GM23338 (cell line): ENCODE results near the gene CFAP65. TPM values are rescaled to one million over a fixed set of nuclear protein-coding genes. Genes with fewer than 3 reads are reported as not detected.

Source experiments
- ATAC-seq: fragments of 200-7000 bp; cut with Tn5 transposase; 3 replicates; pipeline ENCODE4 v1.9.1; 2020
- DNase-seq: peaks from one replicate; pipeline ENCODE4 v3.0.0-alpha.2; 2015; ENCODE audit warnings: low spot score
- H2AFZ ChIP-seq: fragments of 200-600 bp; sonication (generic); 2 replicates; pipeline ENCODE4 v1.8.0; 2016; ENCODE audit warnings: antibody characterized with exemption, mild to moderate bottlenecking, moderate library complexity
- H3F3A ChIP-seq: fragments of 200-600 bp; sonication (generic); replicated peaks from 2 replicates; pipeline ENCODE4 v1.8.0; 2017; ENCODE audit warnings: antibody characterized with exemption, mixed run types, low read depth
- H3K27ac ChIP-seq: fragments of 200-600 bp; sonication (generic); 2 replicates; pipeline ENCODE4 v1.6.1; 2016; ENCODE audit warnings: low read depth
- H3K27me3 ChIP-seq: fragments of 200-600 bp; sonication (generic); 2 replicates; pipeline ENCODE4 v1.8.0; 2016; ENCODE audit warnings: mild to moderate bottlenecking, mixed run types, moderate library complexity; ENCODE audit not compliant: insufficient read depth
- H3K36me3 ChIP-seq: fragments of 200-600 bp; sonication (generic); 2 replicates; pipeline ENCODE4 v1.8.0; 2016; ENCODE audit warnings: mild to moderate bottlenecking; ENCODE audit not compliant: insufficient read depth
- H3K4me1 ChIP-seq: fragments of 200-600 bp; sonication (generic); 2 replicates; pipeline ENCODE4 v1.8.0; 2016; ENCODE audit warnings: mild to moderate bottlenecking, moderate library complexity; ENCODE audit not compliant: insufficient read depth
- H3K4me2 ChIP-seq: fragments of 200-600 bp; sonication (generic); 2 replicates; pipeline ENCODE4 v1.7.1; 2017; ENCODE audit warnings: mixed run types
- H3K4me3 ChIP-seq: fragments of 200-600 bp; sonication (generic); 2 replicates; pipeline ENCODE4 v1.6.1; 2016; ENCODE audit warnings: mixed run types
- H3K79me2 ChIP-seq: fragments of 200-600 bp; sonication (generic); replicated peaks from 2 replicates; pipeline ENCODE4 v1.8.0; 2017; ENCODE audit warnings: mild to moderate bottlenecking; ENCODE audit not compliant: insufficient read depth
- H3K9me2 ChIP-seq: fragments of 200-600 bp; sonication (generic); 2 replicates; pipeline ENCODE4 v1.8.0; 2017; ENCODE audit not compliant: insufficient read depth
- H4K20me1 ChIP-seq: fragments of 200-600 bp; sonication (generic); replicated peaks from 2 replicates; pipeline ENCODE4 v1.8.0; 2017; ENCODE audit warnings: mild to moderate bottlenecking; ENCODE audit not compliant: insufficient read depth
- H3K27ac Mint-ChIP-seq: 2 replicates; pipeline ENCODE4 v1.8.0; 2020; ENCODE audit warnings: inconsistent platforms, mild to moderate bottlenecking, moderate library complexity, mixed read lengths
- H3K27me3 Mint-ChIP-seq: 3 replicates; pipeline ENCODE4 v1.8.0; 2022; ENCODE audit warnings: low read depth, mild to moderate bottlenecking, moderate library complexity, mixed read lengths, inconsistent platforms; ENCODE audit not compliant: insufficient read depth, poor library complexity
- H3K36me3 Mint-ChIP-seq: 3 replicates; pipeline ENCODE4 v1.8.0; 2021; ENCODE audit warnings: low read depth, mild to moderate bottlenecking, inconsistent platforms, moderate library complexity, mixed read lengths
- H3K4me1 Mint-ChIP-seq: 3 replicates; pipeline ENCODE4 v1.8.0; 2020; ENCODE audit warnings: mild to moderate bottlenecking, inconsistent platforms, mixed read lengths
- H3K4me3 Mint-ChIP-seq: 3 replicates; pipeline ENCODE4 v1.8.0; 2021; ENCODE audit warnings: moderate library complexity, mild to moderate bottlenecking, inconsistent platforms, mixed read lengths
- H3K9me3 Mint-ChIP-seq: 3 replicates; pipeline ENCODE4 v1.8.0; 2020; ENCODE audit warnings: moderate library complexity, mild to moderate bottlenecking, inconsistent platforms, mixed read lengths
- CREB1 ChIP-seq: fragments of 250-450 bp; sonication (Bioruptor Pico); IDR thresholded peaks from 2 replicates; pipeline ENCODE4 v1.5.0; 2020; ENCODE audit warnings: low read depth, mild to moderate bottlenecking, moderate library complexity
- EZH2 ChIP-seq: fragments of 200-600 bp; sonication (generic); IDR thresholded peaks from one replicate; pipeline ENCODE4 v1.8.0; 2017; ENCODE audit warnings: antibody characterized with exemption, mild to moderate bottlenecking, low read depth; ENCODE audit not compliant: unreplicated experiment
- EZH2phosphoT487 ChIP-seq: fragments of 200-600 bp; sonication (generic); IDR thresholded peaks from one replicate; pipeline ENCODE4 v1.8.1; 2018; ENCODE audit warnings: antibody characterized with exemption; ENCODE audit not compliant: unreplicated experiment
- JUNB ChIP-seq: IDR thresholded peaks from one replicate; pipeline ENCODE4 v1.6.1; 2016; ENCODE audit warnings: antibody characterized with exemption; ENCODE audit not compliant: unreplicated experiment
- NANOG ChIP-seq: IDR thresholded peaks from 2 replicates; pipeline ENCODE4 v1.6.1; 2016; ENCODE audit warnings: antibody characterized with exemption, borderline replicate concordance
- polyA plus RNA-seq: library from polyadenylated mRNA; unstranded; fragments of >200 nt; fragmentation: Nextera tagmentation; extraction: Ambion mirVana; gene quantifications from 2 replicates; pipeline ENCODE4 v1.2.1, GENCODE V29; 2016
- total RNA-seq: library from RNA; depleted of rRNA; stranded (reverse); fragments of >200 nt; shearing (Covaris generic); gene quantifications from 2 replicates; pipeline ENCODE4 v1.2.3, GENCODE V29; 2014
- TF ChIP-seq, protein P1 (sequence below): IDR thresholded peaks from 2 replicates; pipeline ENCODE4 v1.6.1; 2016; ENCODE audit warnings: antibody characterized with exemption
- TF ChIP-seq, protein P2 (sequence below): IDR thresholded peaks from one replicate; pipeline ENCODE4 v1.6.1; 2018; ENCODE audit warnings: antibody characterized with exemption; ENCODE audit not compliant: unreplicated experiment

The CFAP65 gene
- total and polyA plus RNA-seq, 2 experiments from 2014 or later: 0.38 to 0.74 TPM

DNA sequence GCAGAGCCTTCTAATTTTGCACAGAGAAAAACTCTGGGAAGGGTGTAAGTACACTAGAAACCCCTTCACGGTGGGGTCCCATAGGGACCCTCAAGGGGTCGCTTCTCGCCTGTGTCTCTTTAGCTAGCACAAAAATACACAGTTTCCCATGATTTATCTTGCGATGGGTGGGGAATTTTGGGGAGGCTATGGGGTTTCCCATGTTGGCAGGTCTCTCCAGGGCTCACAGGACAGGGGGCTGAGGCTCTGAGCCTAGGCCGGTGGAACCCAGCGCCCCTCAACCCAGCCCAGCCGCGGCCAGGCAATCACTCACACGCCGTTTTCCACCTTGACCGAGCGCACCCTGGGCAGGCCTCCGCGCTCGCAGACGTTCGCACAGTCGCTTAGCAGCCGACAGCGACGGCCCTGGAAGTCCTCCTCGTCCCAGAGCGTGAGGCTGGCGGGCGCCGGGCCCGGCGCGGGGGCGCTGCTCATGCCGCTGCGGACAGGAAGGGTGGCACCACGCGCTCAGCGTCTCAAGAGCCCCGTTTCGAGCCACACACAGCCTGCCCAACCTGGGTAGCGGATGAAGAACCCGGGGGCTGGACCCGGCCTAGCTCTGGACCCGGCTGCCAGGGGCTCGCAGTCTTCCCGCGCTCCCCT is 48.5 kb downstream of the CFAP65 start:
- no peaks in the 10 kb centered on the region for H3K36me3 Mint-ChIP-seq
- TF ChIP-seq EZH2 (peak; percentile 74), CREB1 (CRISPR knock-in tag) (no peak), EZH2phosphoT487 (peak; percentile 95)
- Histone ChIP-seq H3K9me2 (no peaks in the 10 kb centered on the region), H3K27me3 (peaks cover 100% of the 10 kb centered on the region), H3K4me3 (0 out of 2 replicates have a peak overlapping the region, but pooled peaks have one; percentile 47), H3K36me3 (no peaks in the 10 kb centered on the region), H3K4me1 (peaks cover 17% of the 10 kb centered on the region), H2AFZ (no peak overlapping the region), H3F3A (peaks cover 4% of the 10 kb centered on the region; the same call in 1 of the 2 replicates), H3K27ac (no peak overlapping the region), H3K79me2 (no peaks in the 10 kb centered on the region), H4K20me1 (peaks cover 10% of the 10 kb centered on the region; the same call in 1 of the 2 replicates), H3K4me2 (peak overlapping the region; percentile 72; the same call in 1 of the 2 replicates)
- peak; percentile 19 for ATAC-seq
- no peak overlapping the region for H3K4me3 Mint-ChIP-seq
- H3K9me3 Mint-ChIP-seq: no peaks in the 10 kb centered on the region; the same call in 2 of the 3 replicates
- H3K27ac Mint-ChIP-seq: no peak overlapping the region
- H3K4me1 Mint-ChIP-seq: peaks cover 3% of the 10 kb centered on the region; the same call in 2 of the 3 replicates
- DNase-seq: peak; percentile 38
- H3K27me3 Mint-ChIP-seq: peaks cover 99% of the 10 kb centered on the region

- peaks cover 100% of the 10 kb centered on the region for H3K27me3 ChIP-seq
- Mint-ChIP-seq H3K4me3 (no peak overlapping the region), H3K4me1 (peaks cover 3% of the 10 kb centered on the region; the same call in 2 of the 3 replicates), H3K9me3 (no peaks in the 10 kb centered on the region; the same call in 2 of the 3 replicates), H3K27me3 (peaks cover 99% of the 10 kb centered on the region), H3K27ac (no peak overlapping the region), H3K36me3 (no peaks in the 10 kb centered on the region)
- no peaks in the 10 kb centered on the region for H3K9me2 ChIP-seq
- ATAC-seq (no peak), DNase-seq (no peak)
- H3K4me2 ChIP-seq: no peak overlapping the region
- H3K79me2 ChIP-seq: no peaks in the 10 kb centered on the region
- H4K20me1 ChIP-seq: peaks cover 11% of the 10 kb centered on the region; the same call in 1 of the 2 replicates
- no peak overlapping the region for H3K4me3 ChIP-seq
- H3F3A ChIP-seq: peaks cover 4% of the 10 kb centered on the region; the same call in 1 of the 2 replicates
- H3K27ac ChIP-seq: no peak overlapping the region
- TF ChIP-seq, protein P1, sequence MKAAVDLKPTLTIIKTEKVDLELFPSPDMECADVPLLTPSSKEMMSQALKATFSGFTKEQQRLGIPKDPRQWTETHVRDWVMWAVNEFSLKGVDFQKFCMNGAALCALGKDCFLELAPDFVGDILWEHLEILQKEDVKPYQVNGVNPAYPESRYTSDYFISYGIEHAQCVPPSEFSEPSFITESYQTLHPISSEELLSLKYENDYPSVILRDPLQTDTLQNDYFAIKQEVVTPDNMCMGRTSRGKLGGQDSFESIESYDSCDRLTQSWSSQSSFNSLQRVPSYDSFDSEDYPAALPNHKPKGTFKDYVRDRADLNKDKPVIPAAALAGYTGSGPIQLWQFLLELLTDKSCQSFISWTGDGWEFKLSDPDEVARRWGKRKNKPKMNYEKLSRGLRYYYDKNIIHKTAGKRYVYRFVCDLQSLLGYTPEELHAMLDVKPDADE: no peak
- TF ChIP-seq JUNB: no peak
- no peak for TF ChIP-seq NANOG
- TF ChIP-seq EZH2: peak; percentile 60
- no peaks in the 10 kb centered on the region for H3K36me3 ChIP-seq
- H2AFZ ChIP-seq: no peak overlapping the region
- peaks cover 17% of the 10 kb centered on the region for H3K4me1 ChIP-seq
Measured at GRCh38 chr2:218992196-218992595, 49.1 kb downstream of the CFAP65 start.

GRCh38 chr2:218991674-218992168 is 49.6 kb downstream of the CFAP65 start:
- Mint-ChIP-seq H3K4me3 (no peak overlapping the region), H3K9me3 (no peaks in the 10 kb centered on the region; the same call in 2 of the 3 replicates), H3K4me1 (peaks cover 3% of the 10 kb centered on the region; the same call in 2 of the 3 replicates), H3K27me3 (peaks cover 99% of the 10 kb centered on the region), H3K36me3 (no peaks in the 10 kb centered on the region), H3K27ac (no peak overlapping the region)
- DNase-seq (peak; percentile 45), ATAC-seq (peak; percentile 7)
- H3K79me2 ChIP-seq: no peaks in the 10 kb centered on the region
- peaks cover 100% of the 10 kb centered on the region for H3K27me3 ChIP-seq
- peaks cover 17% of the 10 kb centered on the region for H3K4me1 ChIP-seq
- TF ChIP-seq NANOG (no peak), EZH2 (peak; percentile 67)
- TF ChIP-seq, protein P2, sequence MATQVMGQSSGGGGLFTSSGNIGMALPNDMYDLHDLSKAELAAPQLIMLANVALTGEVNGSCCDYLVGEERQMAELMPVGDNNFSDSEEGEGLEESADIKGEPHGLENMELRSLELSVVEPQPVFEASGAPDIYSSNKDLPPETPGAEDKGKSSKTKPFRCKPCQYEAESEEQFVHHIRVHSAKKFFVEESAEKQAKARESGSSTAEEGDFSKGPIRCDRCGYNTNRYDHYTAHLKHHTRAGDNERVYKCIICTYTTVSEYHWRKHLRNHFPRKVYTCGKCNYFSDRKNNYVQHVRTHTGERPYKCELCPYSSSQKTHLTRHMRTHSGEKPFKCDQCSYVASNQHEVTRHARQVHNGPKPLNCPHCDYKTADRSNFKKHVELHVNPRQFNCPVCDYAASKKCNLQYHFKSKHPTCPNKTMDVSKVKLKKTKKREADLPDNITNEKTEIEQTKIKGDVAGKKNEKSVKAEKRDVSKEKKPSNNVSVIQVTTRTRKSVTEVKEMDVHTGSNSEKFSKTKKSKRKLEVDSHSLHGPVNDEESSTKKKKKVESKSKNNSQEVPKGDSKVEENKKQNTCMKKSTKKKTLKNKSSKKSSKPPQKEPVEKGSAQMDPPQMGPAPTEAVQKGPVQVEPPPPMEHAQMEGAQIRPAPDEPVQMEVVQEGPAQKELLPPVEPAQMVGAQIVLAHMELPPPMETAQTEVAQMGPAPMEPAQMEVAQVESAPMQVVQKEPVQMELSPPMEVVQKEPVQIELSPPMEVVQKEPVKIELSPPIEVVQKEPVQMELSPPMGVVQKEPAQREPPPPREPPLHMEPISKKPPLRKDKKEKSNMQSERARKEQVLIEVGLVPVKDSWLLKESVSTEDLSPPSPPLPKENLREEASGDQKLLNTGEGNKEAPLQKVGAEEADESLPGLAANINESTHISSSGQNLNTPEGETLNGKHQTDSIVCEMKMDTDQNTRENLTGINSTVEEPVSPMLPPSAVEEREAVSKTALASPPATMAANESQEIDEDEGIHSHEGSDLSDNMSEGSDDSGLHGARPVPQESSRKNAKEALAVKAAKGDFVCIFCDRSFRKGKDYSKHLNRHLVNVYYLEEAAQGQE: peak; percentile 68
- H3K4me2 ChIP-seq: no peak overlapping the region
- H3K27ac ChIP-seq: no peak overlapping the region
- H3K4me3 ChIP-seq: no peak overlapping the region
- peaks cover 15% of the 10 kb centered on the region; the same call in 1 of the 2 replicates for H4K20me1 ChIP-seq
- no peak overlapping the region for H2AFZ ChIP-seq
- peaks cover 4% of the 10 kb centered on the region; the same call in 1 of the 2 replicates for H3F3A ChIP-seq
- H3K9me2 ChIP-seq: no peaks in the 10 kb centered on the region
- H3K36me3 ChIP-seq: no peaks in the 10 kb centered on the region
